Kidney epithelial cell (primary cell): Measurements from ENCODE around the gene OPCML. TPM values are rescaled to one million over a fixed set of nuclear protein-coding genes. Genes with fewer than 3 reads are reported as not detected.

ENCODE experiments used
- DNase-seq: peaks from one replicate; pipeline ENCODE4 v3.0.0-alpha.2; 2010; ENCODE audit warnings: low read depth
- H3K27me3 ChIP-seq: 2 replicates; pipeline ENCODE4 v1.6.0; 2011; ENCODE audit warnings: low read length; ENCODE audit not compliant: control insufficient read depth, insufficient read depth
- H3K36me3 ChIP-seq: 2 replicates; pipeline ENCODE4 v1.5.1; 2011; ENCODE audit warnings: low read length; ENCODE audit not compliant: control insufficient read depth, insufficient read depth
- H3K4me3 ChIP-seq: 2 replicates; pipeline ENCODE4 v1.5.1; 2011; ENCODE audit warnings: low read depth, mild to moderate bottlenecking, control low read depth, low read length
- total RNA-seq: library from RNA; depleted of rRNA; stranded (reverse); fragments of >200 nt; gene quantifications from 2 replicates; pipeline ENCODE4 v1.2.3, GENCODE V29; 2015
- TF ChIP-seq, protein P1 (sequence below): IDR thresholded peaks from 2 replicates; pipeline ENCODE4 v1.5.1; 2011; ENCODE audit warnings: mild to moderate bottlenecking, moderate library complexity, low read length, control low read depth, inconsistent platforms; ENCODE audit not compliant: insufficient read depth, poor library complexity, severe bottlenecking

OPCML gene
- total RNA-seq, 1 donor from 2014 or later, result under 0.01 TPM

DNA sequence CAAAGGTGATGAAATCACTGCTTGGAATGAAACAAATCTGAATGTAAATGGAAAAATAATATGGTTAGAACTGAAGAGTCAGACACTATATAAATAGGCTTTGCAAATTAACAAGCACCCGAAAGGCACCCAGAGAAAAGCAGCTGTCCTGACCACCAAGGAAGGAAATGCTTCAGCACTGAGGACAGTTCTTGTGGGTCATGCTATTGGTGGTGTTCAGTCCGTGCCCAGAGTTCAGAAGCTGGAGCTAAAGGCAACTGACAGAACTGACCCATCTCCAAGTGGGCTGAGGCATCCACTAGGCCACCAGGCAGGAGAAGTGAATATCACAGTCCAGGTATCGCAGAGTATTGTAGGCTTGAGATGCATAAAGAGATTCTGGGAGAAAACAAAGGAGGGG, 208.9 kb downstream of the OPCML start:
- Histone ChIP-seq H3K4me3 (no peak overlapping the region), H3K27me3 (no peaks in the 10 kb centered on the region), H3K36me3 (no peaks in the 10 kb centered on the region)
- TF ChIP-seq, protein P1, sequence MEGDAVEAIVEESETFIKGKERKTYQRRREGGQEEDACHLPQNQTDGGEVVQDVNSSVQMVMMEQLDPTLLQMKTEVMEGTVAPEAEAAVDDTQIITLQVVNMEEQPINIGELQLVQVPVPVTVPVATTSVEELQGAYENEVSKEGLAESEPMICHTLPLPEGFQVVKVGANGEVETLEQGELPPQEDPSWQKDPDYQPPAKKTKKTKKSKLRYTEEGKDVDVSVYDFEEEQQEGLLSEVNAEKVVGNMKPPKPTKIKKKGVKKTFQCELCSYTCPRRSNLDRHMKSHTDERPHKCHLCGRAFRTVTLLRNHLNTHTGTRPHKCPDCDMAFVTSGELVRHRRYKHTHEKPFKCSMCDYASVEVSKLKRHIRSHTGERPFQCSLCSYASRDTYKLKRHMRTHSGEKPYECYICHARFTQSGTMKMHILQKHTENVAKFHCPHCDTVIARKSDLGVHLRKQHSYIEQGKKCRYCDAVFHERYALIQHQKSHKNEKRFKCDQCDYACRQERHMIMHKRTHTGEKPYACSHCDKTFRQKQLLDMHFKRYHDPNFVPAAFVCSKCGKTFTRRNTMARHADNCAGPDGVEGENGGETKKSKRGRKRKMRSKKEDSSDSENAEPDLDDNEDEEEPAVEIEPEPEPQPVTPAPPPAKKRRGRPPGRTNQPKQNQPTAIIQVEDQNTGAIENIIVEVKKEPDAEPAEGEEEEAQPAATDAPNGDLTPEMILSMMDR, result no peak
- DNase-seq, result no peak

DNA sequence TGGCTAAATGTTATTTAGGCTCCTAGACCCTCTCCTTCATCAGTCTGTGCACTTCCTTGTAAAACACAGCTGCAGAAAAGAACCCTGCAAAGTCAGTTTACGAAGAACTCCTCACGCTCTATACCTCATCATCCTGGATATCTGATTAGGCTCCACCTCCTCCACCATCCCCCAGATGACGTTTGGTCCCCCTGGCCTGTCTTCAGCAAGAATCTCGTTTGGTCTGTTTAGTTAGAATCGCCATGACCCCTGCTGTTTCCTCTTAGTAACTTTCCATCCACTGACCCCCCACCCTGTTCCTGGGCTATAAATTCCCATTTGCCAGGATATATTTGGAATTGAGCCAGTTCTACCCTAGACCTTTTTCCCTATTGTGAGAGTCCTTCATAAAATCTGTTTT, 214.1 kb downstream of the OPCML start:
- Histone ChIP-seq H3K27me3 (no peaks in the 10 kb centered on the region), H3K4me3 (no peak overlapping the region), H3K36me3 (no peaks in the 10 kb centered on the region)
- no peak for DNase-seq
- TF ChIP-seq, protein P1, result no peak

GRCh38 chr11:133311230-133311629, 221.1 kb downstream of the OPCML start:
- Histone ChIP-seq H3K4me3 (no peak overlapping the region), H3K36me3 (no peaks in the 10 kb centered on the region), H3K27me3 (no peaks in the 10 kb centered on the region)
- no peak for DNase-seq
- TF ChIP-seq, protein P1, result no peak

GRCh38 chr11:133306019-133306418, 226.3 kb downstream of the OPCML start:
- no peaks in the 10 kb centered on the region for H3K27me3 ChIP-seq
- TF ChIP-seq, protein P1, result no peak
- DNase-seq, result no peak
- H3K36me3 ChIP-seq, result no peaks in the 10 kb centered on the region
- no peak overlapping the region for H3K4me3 ChIP-seq

DNA sequence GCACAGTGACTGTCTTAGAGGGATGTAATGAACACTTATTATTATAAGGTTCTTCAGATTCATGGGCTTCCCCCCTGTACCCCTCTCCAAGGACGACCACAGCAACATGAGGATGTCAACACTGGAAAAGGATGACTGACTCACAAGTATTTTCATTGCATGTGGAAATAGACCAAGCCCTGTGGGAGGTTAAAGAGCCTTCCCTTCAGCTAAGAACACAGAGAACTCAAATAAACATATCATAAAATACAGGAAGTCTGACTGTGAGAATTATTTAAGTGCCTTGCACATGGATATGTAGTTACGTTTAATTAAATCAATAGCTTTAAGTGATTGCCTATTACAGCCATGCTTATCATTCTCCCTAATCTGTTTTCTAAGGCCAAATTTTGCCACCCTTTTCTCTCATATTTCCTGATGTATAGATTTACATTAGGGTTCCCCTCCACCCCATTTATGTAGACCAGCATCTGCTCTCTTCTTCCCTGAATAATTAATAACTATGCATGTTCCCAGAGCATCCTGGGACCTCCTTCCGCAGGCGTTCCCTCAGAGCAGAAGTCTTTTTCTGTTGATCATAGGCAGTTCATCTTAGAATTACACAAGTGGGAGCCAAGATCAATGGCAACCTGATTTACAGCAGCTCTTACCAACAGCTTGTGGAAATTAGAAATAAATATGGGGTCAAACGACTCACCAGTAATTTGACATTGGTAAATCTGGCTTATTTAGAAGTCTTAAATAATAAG, 226.9 kb downstream of the OPCML start:
- H3K36me3 ChIP-seq, result no peaks in the 10 kb centered on the region
- TF ChIP-seq, protein P1, result no peak
- no peak overlapping the region for H3K4me3 ChIP-seq
- no peak for DNase-seq
- H3K27me3 ChIP-seq, result no peaks in the 10 kb centered on the region

DNA sequence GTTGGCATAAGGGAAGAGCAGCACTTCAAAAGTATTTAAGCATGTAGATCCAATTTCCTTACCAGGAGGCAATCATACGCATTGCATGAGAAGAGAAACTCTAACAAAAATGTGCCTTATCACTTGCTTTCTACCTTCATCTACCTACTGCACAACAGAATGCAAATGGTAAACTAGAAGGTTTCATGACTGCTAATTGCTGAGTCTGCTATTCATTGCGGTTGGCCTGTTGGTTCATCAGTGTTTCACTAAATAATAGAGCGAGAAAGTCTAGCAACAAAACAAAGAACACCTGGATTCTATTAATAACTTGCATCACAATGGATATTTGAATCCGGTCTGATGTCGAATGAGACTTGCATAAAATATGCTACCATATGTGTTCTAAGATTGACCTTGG, 229.0 kb downstream of the OPCML start:
- TF ChIP-seq, protein P1, result no peak
- DNase-seq, result no peak
- H3K36me3 ChIP-seq, result no peaks in the 10 kb centered on the region
- H3K27me3 ChIP-seq, result no peaks in the 10 kb centered on the region
- no peak overlapping the region for H3K4me3 ChIP-seq
